NCI-H2107 treated with DMSO at 0.1 percent for 48 hours (cell line): ENCODE measurements around the gene ATP6V1D.
"Not testable (repeated sequence)": the region's sequence is repeated elsewhere in the genome, so short reads cannot be mapped to it uniquely, and the experiment has no call there.

Source experiments
- DNase-seq: peaks from one replicate; lab custom pipeline; 2025; ENCODE audit not compliant: unreplicated experiment; lab: John Stamatoyannopoulos, UW

The ATP6V1D gene

DNA sequence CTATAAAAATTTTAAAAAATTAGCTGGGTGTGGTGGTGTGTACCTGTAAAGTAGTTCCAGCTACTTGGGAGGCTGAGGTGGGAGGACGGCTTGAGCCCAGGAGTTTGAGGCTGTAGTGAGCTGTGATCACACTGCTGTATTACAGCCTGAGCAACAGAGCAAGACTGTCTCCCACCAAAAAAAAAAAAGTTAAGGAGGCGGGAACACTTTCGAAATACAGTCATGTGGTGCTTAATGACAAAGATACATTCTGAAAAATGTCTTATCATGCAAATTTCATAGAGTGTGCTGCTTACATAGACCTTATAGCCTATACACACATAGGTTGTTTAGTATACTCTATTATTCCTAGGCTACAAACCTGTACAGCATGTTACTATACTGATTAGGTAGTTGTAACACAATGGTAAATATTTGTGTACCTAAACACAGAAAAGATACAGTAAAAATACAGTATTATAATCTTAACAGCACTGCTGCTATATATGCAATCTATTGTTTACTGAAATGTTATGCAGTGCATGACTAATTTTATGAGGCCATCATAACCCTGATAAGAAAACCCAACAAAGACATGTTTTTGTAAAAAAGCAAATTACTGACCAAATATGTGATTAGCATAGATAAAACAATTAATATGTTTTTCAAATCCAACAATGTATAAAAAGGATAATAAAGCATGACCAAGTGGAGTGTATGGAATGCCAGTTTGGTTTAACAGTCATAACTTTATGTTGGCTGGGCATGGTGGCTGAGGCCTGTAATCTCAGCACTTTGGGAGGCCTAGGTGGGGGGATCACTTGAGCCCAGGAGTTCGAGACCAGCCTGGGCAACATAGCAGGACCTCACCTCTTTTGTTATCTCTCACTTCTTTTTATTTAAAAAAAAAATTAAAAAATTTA is 11.9 kb upstream of the ATP6V1D start:
- no peak for DNase-seq

DNA sequence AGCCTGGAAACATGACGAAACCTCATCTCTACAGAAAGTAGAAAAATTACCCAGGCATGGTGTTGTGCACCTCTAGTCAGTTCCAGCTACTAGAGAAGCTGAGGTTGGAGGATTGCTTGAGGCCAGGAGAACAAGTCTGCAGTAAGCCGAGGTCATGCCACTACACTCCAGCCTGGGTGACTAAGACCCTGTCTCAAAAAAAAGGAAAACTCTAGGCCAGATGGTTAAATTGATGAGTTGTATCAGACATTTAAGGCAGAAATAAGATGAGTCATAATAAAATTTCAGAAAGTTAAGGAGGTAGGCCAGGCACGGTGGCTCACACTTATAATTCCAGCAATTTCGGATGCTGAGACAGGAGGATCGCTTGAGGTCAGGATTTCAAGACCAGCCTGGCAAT is 11.2 kb upstream of the ATP6V1D start:
- no peak for DNase-seq

DNA sequence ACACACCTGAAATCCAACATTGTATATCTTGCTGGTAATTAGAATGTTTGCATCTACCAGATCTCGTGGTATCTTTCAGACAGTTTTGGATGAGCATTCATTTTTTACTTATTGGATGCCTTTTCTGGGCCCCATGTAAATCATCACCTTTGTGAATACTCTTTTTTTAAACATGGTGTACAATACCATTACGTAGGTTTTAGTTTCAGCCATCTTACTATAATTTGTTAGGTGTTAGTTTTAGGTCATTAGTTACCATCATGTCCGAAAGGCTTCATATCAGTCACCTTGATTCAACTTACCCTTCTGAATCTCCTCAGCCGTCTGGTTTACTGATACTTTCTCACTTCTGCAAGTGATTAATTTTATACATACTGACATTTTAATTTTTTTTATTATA is 5.9 kb upstream of the ATP6V1D start:
- no peak for DNase-seq

GRCh38 chr14:67360470-67361206 is 1.0 kb upstream of the ATP6V1D start:
- no peak for DNase-seq

DNA sequence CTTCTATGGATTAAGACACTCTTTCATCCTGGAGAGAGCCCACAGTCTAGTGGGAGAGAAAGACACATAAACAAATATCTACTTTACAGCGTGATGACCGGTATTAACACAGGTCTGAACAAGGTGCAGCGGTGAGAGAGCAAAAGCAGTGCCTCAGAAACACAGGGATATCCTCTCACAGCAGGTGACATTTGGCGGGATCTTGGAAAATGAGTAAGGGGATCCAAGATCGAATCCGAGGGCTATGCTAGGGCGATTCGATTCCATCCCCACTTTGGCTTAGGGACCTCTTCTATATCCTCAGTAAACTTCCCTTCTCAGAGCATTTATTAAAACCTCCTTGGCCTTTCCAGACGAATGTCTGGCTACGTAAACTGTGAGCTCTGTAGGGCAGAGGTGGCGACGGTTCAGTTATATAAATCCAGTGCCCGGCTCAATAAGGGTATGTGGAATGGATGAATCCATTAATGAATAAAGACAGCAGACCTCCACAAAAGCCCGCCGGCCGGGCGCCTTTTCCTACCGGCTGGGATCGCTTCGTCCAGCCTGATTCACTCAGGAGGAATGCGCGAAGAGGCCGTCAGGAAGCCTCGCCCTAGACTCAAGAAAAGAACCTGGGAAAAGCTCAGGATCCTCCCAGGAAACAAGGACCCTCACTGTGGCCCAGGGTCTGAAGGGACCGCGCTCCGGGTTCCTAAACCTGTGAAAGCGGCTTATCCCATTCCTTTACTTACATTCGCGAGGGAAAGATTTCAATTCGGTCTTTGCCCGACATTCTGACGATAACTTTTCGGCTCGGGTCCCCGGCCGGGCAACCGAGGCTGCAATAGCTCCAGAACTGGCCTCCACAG is 455 bp downstream of the ATP6V1D start:
- no peak for DNase-seq

GRCh38 chr14:67357969-67358354 is 1.6 kb downstream of the ATP6V1D start:
- DNase-seq: no peak

DNA sequence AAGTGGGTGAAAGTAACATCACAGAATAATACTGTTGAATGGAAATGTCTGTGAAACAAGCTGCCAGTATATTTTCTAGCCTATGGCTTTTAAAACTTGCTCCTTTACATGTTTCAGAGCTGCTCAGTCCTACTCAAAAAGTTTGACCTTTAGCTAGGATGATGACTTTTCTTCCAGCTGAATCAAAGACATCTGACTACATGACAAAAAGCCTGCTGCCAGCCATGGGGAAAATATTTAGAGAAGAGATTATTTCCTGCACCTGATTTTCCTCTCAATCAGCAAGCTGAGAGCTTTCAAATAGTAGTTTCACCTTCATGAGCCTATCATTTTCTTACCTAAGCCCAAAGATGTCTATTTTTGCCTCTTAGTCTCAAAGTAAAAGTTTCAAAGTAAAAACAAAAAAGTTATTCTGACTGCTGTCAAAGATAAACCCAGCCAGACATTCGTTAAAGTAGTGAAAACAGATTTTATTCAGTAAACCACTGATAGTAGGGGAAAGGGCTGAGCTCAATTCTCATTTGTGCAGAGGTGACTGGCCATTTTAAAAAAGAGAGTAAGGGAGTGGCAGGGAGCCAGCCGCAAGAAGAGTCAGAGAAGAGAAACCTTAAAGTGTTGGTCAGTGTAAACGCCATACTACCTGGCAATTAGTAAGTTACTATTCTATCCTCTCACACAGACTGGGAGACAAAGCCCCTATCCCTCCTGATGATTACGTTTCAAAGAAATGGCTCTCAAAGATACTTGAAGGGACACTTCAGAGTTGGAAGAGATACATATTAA is 2.2 kb downstream of the ATP6V1D start:
- DNase-seq: peak; percentile 25

GRCh38 chr14:67352055-67352454 is 7.5 kb downstream of the ATP6V1D start:
- DNase-seq: no peak

- no peak for DNase-seq
Observed at GRCh38 chr14:67345583-67345982, 14.0 kb downstream of the ATP6V1D start.

GRCh38 chr14:67343601-67344230 is 15.9 kb downstream of the ATP6V1D start:
- DNase-seq: no peak

GRCh38 chr14:67341231-67341630 is 18.4 kb downstream of the ATP6V1D start:
- DNase-seq: not testable (repeated sequence)

- no peak for DNase-seq
Observed at GRCh38 chr14:67335781-67336180, 23.8 kb downstream of the ATP6V1D start.

DNA sequence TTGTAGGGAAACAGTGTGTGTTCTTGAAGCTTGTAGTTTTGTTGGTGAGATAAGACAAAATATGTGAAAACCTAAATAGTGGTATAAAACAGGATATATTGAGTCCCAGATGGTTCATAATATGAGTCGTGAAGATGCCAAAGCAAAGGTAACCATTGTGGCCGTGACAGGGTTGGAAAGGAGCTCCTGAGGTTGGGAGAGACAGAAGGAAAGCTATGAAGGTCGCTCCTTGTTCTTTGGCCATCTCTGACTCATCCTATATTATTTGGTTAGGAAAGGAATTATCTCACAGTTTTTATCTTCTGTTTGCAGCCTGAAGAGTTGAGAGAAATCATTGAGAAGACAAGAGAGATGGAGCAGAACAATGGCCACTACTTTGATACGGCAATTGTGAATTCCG is 27.1 kb downstream of the ATP6V1D start:
- DNase-seq: no peak

DNA sequence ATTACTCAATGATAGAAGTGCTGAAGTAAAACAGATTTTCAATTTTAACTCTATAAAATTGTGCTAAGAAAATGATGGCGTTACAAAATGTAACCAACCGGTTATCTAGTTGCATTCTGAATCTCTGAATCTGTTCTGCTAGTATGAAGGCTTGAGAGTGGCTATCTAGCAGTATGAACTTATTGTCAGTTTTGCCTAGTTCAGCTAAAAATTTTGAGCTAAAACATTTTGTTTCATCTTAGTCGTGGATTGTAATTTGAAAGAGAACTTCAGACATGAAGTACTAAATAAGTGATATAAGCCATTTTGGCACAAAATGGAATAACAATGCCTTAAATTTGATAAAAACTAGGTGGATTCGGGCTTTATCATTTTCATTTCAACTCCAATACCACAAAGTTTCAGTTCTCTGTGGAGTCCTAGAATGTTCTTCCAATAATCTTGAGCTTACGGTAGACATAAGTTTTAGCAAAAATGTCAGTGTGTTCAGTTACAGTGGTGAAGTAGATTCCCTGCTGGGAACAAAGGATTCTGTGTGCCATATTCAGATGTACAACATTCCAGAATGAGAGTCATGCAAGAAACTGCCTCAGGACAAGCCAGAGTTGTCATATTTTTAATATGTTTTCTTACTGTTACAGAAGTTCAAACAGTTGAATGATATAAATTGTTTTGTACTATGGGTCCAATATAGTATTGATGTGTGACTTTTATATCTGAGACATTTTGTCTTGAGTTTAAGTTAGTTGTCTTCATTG is 28.1 kb downstream of the ATP6V1D start:
- DNase-seq: no peak

DNA sequence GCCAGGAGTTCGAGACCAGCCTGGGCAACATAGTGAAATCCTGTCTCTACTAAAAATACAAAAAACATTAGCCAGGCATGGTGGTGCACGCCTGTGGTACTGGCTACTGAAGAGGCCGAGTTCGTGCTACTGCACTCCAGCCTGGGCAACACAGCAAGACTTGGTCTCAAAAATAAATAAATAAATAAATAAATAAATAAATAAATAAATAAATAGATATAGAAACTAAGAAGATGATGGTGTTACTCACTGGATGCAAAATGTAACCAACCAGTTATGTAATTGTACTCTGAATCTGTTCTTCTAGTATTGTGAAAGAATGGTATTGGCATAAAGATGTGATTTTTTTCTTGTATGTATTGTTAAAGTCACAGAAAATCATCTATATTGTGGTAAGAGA is 29.9 kb downstream of the ATP6V1D start:
- not testable (repeated sequence) for DNase-seq

- DNase-seq: peak; percentile 71
Observed at GRCh38 chr14:67319142-67319541, 40.5 kb downstream of the ATP6V1D start.

DNA sequence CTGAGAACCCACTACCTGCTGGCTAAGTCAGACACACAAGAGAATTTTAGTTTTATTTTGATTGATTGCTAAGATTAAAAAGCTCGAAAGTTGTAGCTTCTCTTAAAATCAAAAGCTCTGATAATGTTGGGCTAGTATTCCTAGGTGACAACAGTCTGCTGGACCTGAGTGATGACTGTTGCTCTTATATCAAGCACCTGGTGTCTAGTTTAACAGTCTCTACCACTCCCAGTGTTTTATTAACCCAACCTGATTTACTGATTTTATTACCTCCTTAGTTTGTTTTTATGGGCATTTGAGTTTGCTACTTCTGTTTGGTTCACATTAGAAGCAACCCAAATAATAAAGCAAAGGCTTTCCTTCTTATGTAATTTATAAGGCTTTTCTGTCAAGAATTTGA is 41.8 kb downstream of the ATP6V1D start:
- no peak for DNase-seq

GRCh38 chr14:67313153-67313552 is 46.5 kb downstream of the ATP6V1D start:
- no peak for DNase-seq

- DNase-seq: peak; percentile 75
Observed at GRCh38 chr14:67311868-67312267, 47.7 kb downstream of the ATP6V1D start.
